ENCODE results near the gene TRPV6.

The TRPV6 gene

GRCh38 chr7:142856565-142857245 is 28.8 kb downstream of the TRPV6 start:
- in situ Hi-C loops (cut with MboI; ENCODE audit: low sequenced_read_pairs): loop anchor here (25.0 kb wide), 1 partner anchor 106 kb away; the partner anchor contains the start of gene KEL

DNA sequence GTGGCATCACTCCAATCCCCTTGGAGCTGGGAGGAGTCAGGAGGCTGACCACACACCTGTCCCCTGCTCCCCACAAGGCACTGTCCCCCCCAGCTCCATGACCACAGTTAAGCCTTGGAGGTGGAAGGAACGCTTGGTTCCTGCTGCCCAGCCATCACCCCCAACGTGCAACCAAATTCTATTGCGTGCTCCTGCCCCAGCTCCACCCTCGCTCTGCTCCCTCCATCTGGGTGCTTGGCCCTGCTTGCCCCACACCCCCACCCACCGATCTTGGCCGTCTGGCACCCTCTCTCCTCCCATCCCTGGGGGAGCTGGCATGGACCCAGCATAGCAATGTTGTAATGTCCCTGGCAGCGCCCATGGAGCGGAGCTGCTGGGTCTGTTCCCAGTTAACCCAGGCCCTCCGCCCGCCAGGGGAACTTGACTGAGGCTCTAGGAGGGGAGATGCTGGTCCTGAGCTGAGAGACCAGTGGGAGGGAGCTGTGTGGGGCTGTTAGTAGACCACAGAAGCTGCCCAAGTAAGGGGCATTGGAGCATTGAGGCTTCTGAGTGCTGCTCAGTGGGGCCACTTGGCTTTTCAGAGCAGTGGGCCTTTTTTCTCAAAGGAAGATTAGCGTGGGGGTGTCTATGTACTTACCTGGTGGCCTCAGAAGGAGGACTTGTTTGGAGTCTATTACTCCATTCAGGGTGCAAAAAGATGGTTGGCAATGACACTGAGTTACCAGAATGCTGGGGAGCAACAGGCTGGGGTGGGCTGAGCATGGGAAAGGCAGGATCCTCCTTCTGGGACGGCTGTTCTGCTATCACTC is 29.6 kb downstream of the TRPV6 start:
- in situ Hi-C loops (cut with MboI; ENCODE audit: low sequenced_read_pairs): loop anchor here (25.0 kb wide), 1 partner anchor 106 kb away; the partner anchor contains the start of gene KEL

DNA sequence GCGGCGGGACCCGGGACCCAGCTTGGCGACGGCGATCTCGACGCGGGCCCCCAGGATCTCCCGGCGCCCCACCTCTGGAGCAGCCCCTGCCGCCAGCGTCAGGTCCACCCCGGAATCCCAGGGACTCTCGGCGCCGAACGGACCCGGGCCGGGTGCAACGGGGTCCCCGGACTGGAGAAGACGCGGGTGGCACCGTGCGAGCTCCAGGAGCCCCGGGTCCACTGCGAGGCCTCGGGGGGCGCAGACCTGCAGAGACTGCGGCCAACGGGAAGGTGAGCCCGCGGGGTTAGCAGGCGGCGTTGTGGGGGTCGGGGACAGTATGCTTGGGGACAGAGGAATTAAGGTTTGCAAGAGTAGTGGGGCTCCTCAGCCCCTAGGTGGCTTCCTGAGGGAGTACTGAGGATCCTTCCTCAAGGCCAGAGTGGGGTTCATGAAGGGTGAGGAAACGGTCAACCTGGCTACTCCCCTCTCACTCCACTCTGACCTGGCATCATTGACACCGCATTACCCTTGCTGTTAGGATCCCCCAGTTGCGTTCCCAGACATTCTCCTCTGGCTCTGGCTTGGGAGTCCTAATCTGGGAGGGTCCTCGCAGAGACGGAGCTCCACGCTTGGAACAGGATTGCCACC is 30.3 kb downstream of the TRPV6 start:
- in situ Hi-C loops (cut with MboI; ENCODE audit: low sequenced_read_pairs): loop anchor here (25.0 kb wide), 1 partner anchor 107 kb away; the partner anchor contains the start of gene KEL

DNA sequence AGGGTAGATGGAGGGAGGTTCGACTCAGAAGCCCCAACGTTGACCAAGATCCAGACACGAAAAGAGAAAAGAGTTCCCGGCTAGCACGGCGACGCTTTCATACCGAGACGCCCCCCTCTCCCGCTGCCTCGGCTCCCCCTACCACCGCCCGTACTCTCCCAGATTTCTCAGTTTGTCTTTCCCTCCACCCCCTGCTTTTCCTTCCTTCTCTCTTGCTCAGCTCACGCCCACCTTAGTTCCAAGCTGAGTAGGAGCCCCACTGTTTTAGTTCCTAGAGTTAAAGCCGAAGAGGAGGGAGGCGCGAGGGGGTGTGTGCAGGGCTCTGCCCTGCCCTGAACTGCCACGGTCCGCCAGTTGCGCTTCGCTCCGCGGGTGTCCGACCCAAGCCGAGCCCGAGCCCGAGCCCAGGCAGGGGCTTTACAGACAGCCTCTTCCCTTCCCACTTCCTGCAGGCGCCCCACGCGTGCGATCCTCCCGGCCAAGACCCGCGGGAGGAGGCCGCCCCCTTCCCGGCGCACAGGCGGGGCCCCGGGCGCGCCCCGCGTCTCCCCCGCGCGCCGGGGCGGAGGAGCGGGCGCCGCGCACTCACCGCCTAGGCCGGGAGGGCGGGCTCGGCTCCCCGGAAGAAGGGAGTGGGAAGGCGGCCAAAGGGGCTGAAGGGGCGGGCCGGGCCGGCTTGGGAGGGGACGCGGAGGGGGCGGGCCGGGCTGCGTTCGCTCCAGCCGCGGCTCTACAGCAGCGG is 31.0 kb downstream of the TRPV6 start, which contains the start of gene EPHB6:
TSS of gene EPHB6 (plus strand) at position 705 of the 742 bp plus-strand sequence. CDS start 8,152 bp downstream, outside the sequence.
- in situ Hi-C loops (cut with MboI; ENCODE audit: low sequenced_read_pairs): loop anchor here (25.0 kb wide), 1 partner anchor 108 kb away; the partner anchor contains the start of gene KEL

GRCh38 chr7:142853739-142854371 is 31.7 kb downstream of the TRPV6 start:
- in situ Hi-C loops (cut with MboI; ENCODE audit: low sequenced_read_pairs): loop anchor here (25.0 kb wide), 1 partner anchor 108 kb away; the partner anchor contains the start of gene KEL

GRCh38 chr7:142851919-142852318 is 33.6 kb downstream of the TRPV6 start:
- in situ Hi-C loops (cut with MboI; ENCODE audit: low sequenced_read_pairs): loop anchor here (25.0 kb wide), 1 partner anchor 110 kb away; the partner anchor contains the start of gene KEL

GRCh38 chr7:142851269-142851668 is 34.3 kb downstream of the TRPV6 start:
- in situ Hi-C loops (cut with MboI; ENCODE audit: low sequenced_read_pairs): loop anchor here (25.0 kb wide), 1 partner anchor 111 kb away; the partner anchor contains the start of gene KEL

- in situ Hi-C loops (cut with MboI; ENCODE audit: low sequenced_read_pairs): no loop called here
Observed at GRCh38 chr7:142847353-142847752, 38.2 kb downstream of the TRPV6 start.

DNA sequence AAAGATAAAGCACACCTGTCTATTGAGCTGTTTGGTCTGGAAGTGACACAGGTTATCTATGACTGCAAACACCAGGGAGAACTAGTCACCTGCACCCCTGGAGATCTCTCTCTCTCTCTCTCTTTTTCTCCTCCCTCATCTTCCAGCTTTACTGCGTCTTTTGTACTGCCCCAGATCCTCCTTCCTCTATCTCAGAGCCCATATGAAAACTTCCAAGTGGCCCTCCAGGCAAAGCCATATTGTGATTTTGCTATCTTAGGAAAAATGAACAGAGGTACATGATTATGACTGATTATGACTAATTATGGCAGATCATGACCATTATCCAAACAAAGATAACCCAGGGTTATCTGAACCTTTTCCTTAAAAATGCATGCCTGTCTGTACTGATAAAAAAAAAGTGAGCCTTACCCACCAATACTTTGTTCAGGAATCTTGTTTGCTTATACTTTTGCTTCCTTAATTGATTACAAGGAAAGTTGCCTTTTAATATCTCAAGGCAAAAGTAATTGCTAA is 43.2 kb downstream of the TRPV6 start:
- in situ Hi-C loops (cut with MboI; ENCODE audit: low sequenced_read_pairs): no loop called here

- in situ Hi-C loops (cut with MboI; ENCODE audit: low sequenced_read_pairs): no loop called here
Observed at GRCh38 chr7:142838461-142839213, 46.9 kb downstream of the TRPV6 start.

- in situ Hi-C loops (cut with MboI; ENCODE audit: low sequenced_read_pairs): no loop called here
Observed at GRCh38 chr7:142836426-142836825, 49.1 kb downstream of the TRPV6 start.

GRCh38 chr7:142835487-142835886 is 50.1 kb downstream of the TRPV6 start:
- in situ Hi-C loops (cut with MboI; ENCODE audit: low sequenced_read_pairs): no loop called here

- in situ Hi-C loops (cut with MboI; ENCODE audit: low sequenced_read_pairs): no loop called here
Observed at GRCh38 chr7:142833174-142834048, 52.1 kb downstream of the TRPV6 start.

- in situ Hi-C loops (cut with MboI; ENCODE audit: low sequenced_read_pairs): no loop called here
Observed at GRCh38 chr7:142832417-142832816, 53.1 kb downstream of the TRPV6 start.

DNA sequence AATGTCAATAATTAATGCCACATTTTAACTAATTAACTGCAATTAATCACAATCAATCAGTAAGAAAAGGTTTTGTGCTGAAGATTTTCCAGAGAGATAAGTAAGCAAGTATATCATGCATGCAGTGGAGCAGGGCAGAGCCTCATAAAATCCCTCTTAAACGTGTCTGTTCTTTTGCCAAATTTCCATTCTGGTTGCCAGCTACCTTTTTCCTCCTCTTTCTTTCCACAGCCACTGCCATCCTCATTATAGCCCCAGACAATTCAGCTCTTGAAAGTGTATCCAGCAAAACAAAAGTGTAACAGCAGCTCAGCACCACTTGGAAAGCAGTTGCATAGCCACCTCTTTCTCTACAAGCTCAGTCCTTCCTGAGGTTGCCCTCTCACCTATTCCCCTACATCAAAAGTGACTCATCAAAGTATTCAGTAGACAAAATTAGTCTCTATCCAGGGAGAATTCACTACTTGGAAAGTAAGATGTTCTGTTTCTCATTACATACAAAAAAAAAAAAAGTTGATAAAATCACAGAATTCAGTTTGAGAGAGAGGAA is 57.5 kb downstream of the TRPV6 start:
- in situ Hi-C loops (cut with MboI; ENCODE audit: low sequenced_read_pairs): no loop called here

GRCh38 chr7:142822714-142823113 is 62.8 kb downstream of the TRPV6 start:
- in situ Hi-C loops (cut with MboI; ENCODE audit: low sequenced_read_pairs): loop anchor here (25.0 kb wide), 1 partner anchor 185 kb away; no protein-coding TSS in a partner anchor

All from HL-60/S4 (cell line).